H9 (cell line): ENCODE results near the gene IQCN. TPM values are rescaled to one million over a fixed set of nuclear protein-coding genes. Genes with fewer than 3 reads are reported as not detected.

ENCODE experiments used
- DNase-seq: peaks from one replicate; pipeline ENCODE4 v3.0.0-alpha.2; 2017
- H2AFZ ChIP-seq: one replicate; pipeline ENCODE4 v1.6.1; 2013; ENCODE audit warnings: mild to moderate bottlenecking, low read length, control low read depth, moderate library complexity
- H2AK5ac ChIP-seq: 2 replicates; pipeline ENCODE4 v1.6.1; 2013; ENCODE audit warnings: low read length, control low read depth, mixed read lengths; ENCODE audit not compliant: insufficient read length
- H2BK120ac ChIP-seq: one replicate; pipeline ENCODE4 v1.6.1; 2013; ENCODE audit warnings: low read depth, mild to moderate bottlenecking, low read length, control low read depth, inconsistent platforms; ENCODE audit not compliant: poor library complexity, severe bottlenecking
- H2BK12ac ChIP-seq: 2 replicates; pipeline ENCODE4 v1.6.1; 2013; ENCODE audit warnings: low read length, control low read depth, mixed read lengths, low read depth; ENCODE audit not compliant: insufficient read length
- H2BK15ac ChIP-seq: 2 replicates; pipeline ENCODE4 v1.6.1; 2013; ENCODE audit warnings: low read depth, low read length, control low read depth
- H2BK20ac ChIP-seq: one replicate; pipeline ENCODE4 v1.6.1; 2013; ENCODE audit warnings: low read depth, mild to moderate bottlenecking, low read length, control low read depth, inconsistent platforms; ENCODE audit not compliant: poor library complexity, severe bottlenecking
- H2BK5ac ChIP-seq: 2 replicates; pipeline ENCODE4 v1.6.1; 2013; ENCODE audit warnings: low read length, control low read depth, mixed read lengths; ENCODE audit not compliant: insufficient read length
- H3K14ac ChIP-seq: 2 replicates; pipeline ENCODE4 v1.6.1; 2013; ENCODE audit warnings: low read length, control low read depth; ENCODE audit not compliant: insufficient read depth
- H3K18ac ChIP-seq: 2 replicates; pipeline ENCODE4 v1.6.1; 2013; ENCODE audit warnings: low read depth, mild to moderate bottlenecking, mixed read lengths, low read length, control low read depth; ENCODE audit not compliant: insufficient read length
- H3K23ac ChIP-seq: 2 replicates; pipeline ENCODE4 v1.6.1; 2013; ENCODE audit warnings: low read length, control low read depth, mixed read lengths, low read depth; ENCODE audit not compliant: insufficient read length
- H3K23me2 ChIP-seq: 2 replicates; pipeline ENCODE4 v1.6.1; 2013; ENCODE audit warnings: low read depth, mild to moderate bottlenecking, mixed read lengths, low read length, control low read depth; ENCODE audit not compliant: insufficient read length, poor library complexity, severe bottlenecking
- H3K27ac ChIP-seq: 2 replicates; pipeline ENCODE4 v1.5.1; 2013; ENCODE audit warnings: low read length, control low read depth, mixed read lengths, low read depth; ENCODE audit not compliant: insufficient read length
- H3K27me3 ChIP-seq: 2 replicates; pipeline ENCODE4 v1.6.1; 2013; ENCODE audit warnings: low read length, control low read depth, inconsistent platforms; ENCODE audit not compliant: insufficient read depth
- H3K4ac ChIP-seq: 2 replicates; pipeline ENCODE4 v1.6.1; 2013; ENCODE audit warnings: low read depth, mild to moderate bottlenecking, control low read depth, inconsistent platforms, low read length, moderate library complexity
- H3K4me1 ChIP-seq: 2 replicates; pipeline ENCODE4 v1.6.1; 2013; ENCODE audit warnings: low read length, control low read depth, inconsistent platforms; ENCODE audit not compliant: insufficient read depth
- H3K4me2 ChIP-seq: 2 replicates; pipeline ENCODE4 v1.6.1; 2013; ENCODE audit warnings: low read length, control low read depth, mixed read lengths; ENCODE audit not compliant: insufficient read length, insufficient read depth
- H3K56ac ChIP-seq: 2 replicates; pipeline ENCODE4 v1.6.1; 2013; ENCODE audit warnings: low read depth, mild to moderate bottlenecking, mixed read lengths, low read length, control low read depth; ENCODE audit not compliant: insufficient read length
- H3K79me1 ChIP-seq: 2 replicates; pipeline ENCODE4 v1.6.1; 2013; ENCODE audit warnings: low read depth, mild to moderate bottlenecking, moderate library complexity, low read length, control low read depth, inconsistent platforms; ENCODE audit not compliant: insufficient read depth, poor library complexity, severe bottlenecking
- H3K79me2 ChIP-seq: 2 replicates; pipeline ENCODE4 v1.6.1; 2013; ENCODE audit warnings: low read length, control low read depth, inconsistent platforms; ENCODE audit not compliant: insufficient read depth
- H3K9ac ChIP-seq: 2 replicates; pipeline ENCODE4 v1.6.1; 2013; ENCODE audit warnings: low read length, control low read depth, mixed read lengths; ENCODE audit not compliant: insufficient read length; ENCODE audit errors: extremely low read depth
- H3K9me3 ChIP-seq: one replicate; pipeline ENCODE4 v1.6.1; 2013; ENCODE audit warnings: low read depth, low read length, inconsistent platforms; ENCODE audit not compliant: control insufficient read depth
- H3T11ph ChIP-seq: one replicate; pipeline ENCODE4 v1.6.1; 2013; ENCODE audit warnings: mild to moderate bottlenecking, low read length, control low read depth, inconsistent platforms
- H4K20me1 ChIP-seq: one replicate; pipeline ENCODE4 v1.6.1; 2013; ENCODE audit not compliant: control insufficient read depth, insufficient read length, insufficient read depth
- H4K5ac ChIP-seq: 2 replicates; pipeline ENCODE4 v1.6.1; 2013; ENCODE audit warnings: low read depth, mild to moderate bottlenecking, mixed read lengths, low read length, control low read depth; ENCODE audit not compliant: insufficient read length
- H4K8ac ChIP-seq: replicated peaks from 2 replicates; pipeline ENCODE4 v1.6.1; 2013; ENCODE audit warnings: low read length, control low read depth, mixed read lengths, low read depth; ENCODE audit not compliant: insufficient read length
- H4K91ac ChIP-seq: 2 replicates; pipeline ENCODE4 v1.6.1; 2013; ENCODE audit warnings: low read depth, mild to moderate bottlenecking, moderate library complexity, mixed read lengths, low read length, control low read depth; ENCODE audit not compliant: insufficient read length
- H3K27ac Mint-ChIP-seq, 3 experiments: 2 replicates in 2 of 3; 3 replicates in 1 of 3; pipeline ENCODE4 v1.8.0; 2020 to 2021; ENCODE audit warnings: mixed read lengths in 3 of 3, mild to moderate bottlenecking in 1 of 3, moderate library complexity in 1 of 3
- H3K27me3 Mint-ChIP-seq: 2 replicates; pipeline ENCODE4 v1.8.0; 2021; ENCODE audit warnings: low read depth, mild to moderate bottlenecking, moderate library complexity, mixed read lengths
- H3K36me3 Mint-ChIP-seq, 3 experiments: 2 replicates in 2 of 3; 3 replicates in 1 of 3; pipeline ENCODE4 v1.8.0; 2020 to 2021; ENCODE audit warnings: low read depth in 3 of 3, mixed read lengths in 3 of 3; ENCODE audit not compliant: insufficient read depth in 1 of 3
- H3K4me1 Mint-ChIP-seq, 2 experiments: 2 replicates each; pipeline ENCODE4 v1.8.0; 2020; ENCODE audit warnings: mixed read lengths in 2 of 2
- H3K4me3 Mint-ChIP-seq, 2 experiments: 2 replicates in 1 of 2; 3 replicates in 1 of 2; pipeline ENCODE4 v1.8.0; 2020 to 2021; ENCODE audit warnings: mild to moderate bottlenecking in 2 of 2, mixed read lengths in 2 of 2, moderate library complexity in 1 of 2
- H3K9me3 Mint-ChIP-seq, 2 experiments: 2 replicates in 1 of 2; 3 replicates in 1 of 2; pipeline ENCODE4 v1.8.0; 2020; ENCODE audit warnings: mild to moderate bottlenecking in 2 of 2, mixed read lengths in 2 of 2, moderate library complexity in 1 of 2
- CTCF ChIP-seq: fragments of 200-600 bp; sonication (generic); conservative IDR thresholded peaks from 3 replicates; pipeline ENCODE4 v1.8.0; 2021; ENCODE audit warnings: antibody characterized with exemption, mild to moderate bottlenecking
- WGBS: extraction: QIAGEN DNeasy Blood & Tissue Kit; methylation state at CpG from one replicate; pipeline ENCODE4 v1.1.7; 2013; ENCODE audit warnings: missing lambda C conversion rate, low lambda C conversion rate, mixed read lengths; ENCODE audit not compliant: insufficient read length; ENCODE audit errors: extremely low coverage; 5-methylcytosine and 5-hydroxymethylcytosine counted together
- total RNA-seq: library from RNA; stranded (reverse); gene quantifications from 2 replicates; pipeline ENCODE4 v1.2.1, GENCODE V29; 2021

The IQCN gene
- total RNA-seq, 1 experiment from 2014 or later: 0.39 TPM

DNA sequence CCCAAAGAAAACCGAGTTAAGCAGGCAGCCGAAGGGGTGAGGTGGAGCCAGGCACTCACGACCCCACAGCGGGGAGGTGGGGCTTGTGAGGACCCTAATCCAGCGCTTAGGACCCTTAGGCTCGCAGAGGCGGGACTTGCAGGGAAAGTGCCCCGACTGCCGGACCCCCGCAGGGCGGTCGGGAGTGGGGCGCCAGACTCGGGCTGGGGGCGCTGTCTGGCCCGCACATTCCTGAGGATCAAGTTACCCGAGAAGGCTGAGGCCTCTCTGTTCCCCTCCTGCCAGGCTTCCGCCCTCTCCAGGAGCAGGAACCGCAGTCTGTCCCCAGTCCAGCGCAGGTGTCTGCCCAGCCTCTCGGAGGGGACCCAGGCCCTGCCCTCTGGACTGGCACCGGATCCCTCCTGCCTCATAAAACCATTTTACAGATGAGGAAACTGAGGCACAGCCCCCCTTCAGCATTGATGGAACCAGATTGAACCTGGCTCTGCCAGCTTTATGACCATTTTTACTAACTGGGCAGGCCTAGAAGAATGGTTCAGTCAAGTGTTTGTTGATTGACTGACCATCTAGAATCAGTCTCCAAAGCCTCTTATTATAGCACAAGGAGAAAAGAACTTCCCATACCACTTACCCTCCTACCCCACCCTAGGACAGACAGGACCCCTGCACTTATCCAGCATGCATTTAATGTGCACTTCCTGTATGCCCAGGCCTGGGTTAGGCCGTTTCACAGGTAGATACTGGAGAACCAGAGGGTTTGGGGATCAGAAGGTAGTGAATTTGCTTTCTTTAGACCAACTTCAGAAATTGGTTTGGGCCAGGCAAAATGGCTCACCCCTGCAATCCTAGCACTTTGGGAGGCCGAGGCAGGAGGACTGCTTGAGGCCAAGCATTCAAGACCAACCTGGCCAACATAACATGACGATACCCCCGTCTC is 13.9 kb upstream of the IQCN start:
- Histone ChIP-seq H3K9me3 (no peaks in the 10 kb centered on the region), H3K23me2 (peaks cover 18% of the 10 kb centered on the region), H3K27me3 (no peaks in the 10 kb centered on the region), H2BK120ac (no peak overlapping the region), H4K5ac (no peak overlapping the region), H3K23ac (no peak overlapping the region), H2BK12ac (peak overlapping the region; percentile 60), H3K4me2 (peak overlapping the region; percentile 47), H3K18ac (no peak overlapping the region), H3K79me1 (no peaks in the 10 kb centered on the region), H2BK5ac (no peak overlapping the region), H2BK20ac (no peak overlapping the region), H2AFZ (no peak overlapping the region), H3K4me1 (peaks cover 2% of the 10 kb centered on the region; the same call in 1 of the 2 replicates), H4K8ac (no peak overlapping the region), H3K14ac (no peak overlapping the region), H3K56ac (no peak overlapping the region), H4K20me1 (no peaks in the 10 kb centered on the region), H3K27ac (no peak overlapping the region), H3K9ac (no peak overlapping the region), H3T11ph (no peak overlapping the region), H3K4ac (no peak overlapping the region), H2BK15ac (no peak overlapping the region), H2AK5ac (no peak overlapping the region), H3K79me2 (no peaks in the 10 kb centered on the region), H4K91ac (no peak overlapping the region)
- H3K27me3 Mint-ChIP-seq: peaks cover 8% of the 10 kb centered on the region
- DNase-seq: peak; percentile 90
- no peaks in the 10 kb centered on the region; a peak in 1 of 7 replicates for H3K36me3 Mint-ChIP-seq
- H3K9me3 Mint-ChIP-seq: no peaks in the 10 kb centered on the region; a peak in 1 of 5 replicates
- 0 out of 3 replicates have a peak, but pooled peaks have one; percentile 23 for TF ChIP-seq CTCF
- WGBS: no CpG with 5 or more reads among the region's 26 CpGs
- peak overlapping the region; percentile 37 to 72 for H3K4me3 Mint-ChIP-seq
- H3K27ac Mint-ChIP-seq: peak overlapping the region; percentile 55 to 88 (median 66); a peak in 4 of 7 replicates
- peaks cover 39 to 43% of the 10 kb centered on the region in 2 experiments for H3K4me1 Mint-ChIP-seq
